ENCODE measurements around the gene MIEF1. TPM values are rescaled to one million over a fixed set of nuclear protein-coding genes. Genes with fewer than 3 reads are reported as not detected.
A peak's percentile ranks its signal among the peaks of the same experiment; 100 is the strongest.
"Not testable (repeated sequence)": the region's sequence is repeated elsewhere in the genome, so short reads cannot be mapped to it uniquely, and the experiment has no call there.

Gene MIEF1
- total and polyA plus RNA-seq, 8 donors: 5.1 to 47.3 (median 16.2) TPM

DNA sequence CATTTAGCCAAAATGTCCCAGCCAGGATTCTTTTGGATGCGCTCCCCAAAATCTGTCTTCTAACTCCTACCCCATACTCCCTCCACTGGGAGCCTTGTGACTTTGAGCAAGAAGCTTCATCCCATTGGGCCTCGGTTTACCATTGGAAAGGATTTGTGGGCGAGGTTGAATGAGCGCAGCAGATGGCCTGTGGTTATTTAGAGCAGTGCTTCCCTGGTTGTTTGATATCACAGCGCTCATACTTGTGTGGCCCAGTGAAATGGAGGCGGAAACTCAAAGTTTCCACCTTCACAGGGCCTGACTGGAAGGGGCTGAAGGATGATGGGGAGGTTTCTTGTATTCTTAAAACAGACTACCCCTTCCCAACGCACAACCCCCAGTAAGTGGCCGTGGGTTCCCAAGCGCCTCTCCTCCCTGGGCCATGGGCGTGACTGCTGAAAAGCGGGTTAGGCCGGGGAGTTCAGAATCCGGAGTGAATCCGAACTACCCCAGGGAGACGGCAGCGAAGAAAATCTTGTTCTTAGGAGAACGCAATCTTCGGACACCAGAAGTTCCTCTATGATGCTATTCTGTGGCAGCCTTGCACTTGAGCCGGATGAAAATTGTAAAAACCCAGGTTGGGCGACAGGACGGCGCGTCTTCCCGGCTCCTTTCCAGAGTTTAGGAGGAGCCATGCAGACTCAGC lies 17.0 kb downstream of the MIEF1 start:
- Histone ChIP-seq H3K27ac (peak overlapping the region; percentile 98 to 100 (median 99)), H3K27me3 (no peaks in the 10 kb centered on the region), H3K36me3 (peaks cover 41 to 67% (median 66%) of the 10 kb centered on the region in 4 donors), H3K4me3 (peak overlapping the region; percentile 95 to 100 (median 98)), H3K4me1 (peaks cover 33 to 53% (median 47%) of the 10 kb centered on the region in 4 donors), H3K9me3 (no peaks in the 10 kb centered on the region)
- peak in 1 of 2 donors; percentile 67 for DNase-seq
- 7 to 9% (median 8%) methylated on average over 22 to 24 of the region's 24 CpGs for WGBS, 5 donors
- intact Hi-C loops (cut with DNase I; ENCODE audit: low total_unique reads): loop anchor here (10.0 kb wide), 1 partner anchor 114 kb away; no protein-coding TSS in a partner anchor
- TF ChIP-seq POLR2A (IDR thresholded peaks at IDR 0.05) (no peak), POLR2AphosphoS5 (IDR thresholded peaks at IDR 0.05) (no peak), EP300 (IDR thresholded peaks at IDR 0.05) (no peak)
- TF ChIP-seq, protein P1, sequence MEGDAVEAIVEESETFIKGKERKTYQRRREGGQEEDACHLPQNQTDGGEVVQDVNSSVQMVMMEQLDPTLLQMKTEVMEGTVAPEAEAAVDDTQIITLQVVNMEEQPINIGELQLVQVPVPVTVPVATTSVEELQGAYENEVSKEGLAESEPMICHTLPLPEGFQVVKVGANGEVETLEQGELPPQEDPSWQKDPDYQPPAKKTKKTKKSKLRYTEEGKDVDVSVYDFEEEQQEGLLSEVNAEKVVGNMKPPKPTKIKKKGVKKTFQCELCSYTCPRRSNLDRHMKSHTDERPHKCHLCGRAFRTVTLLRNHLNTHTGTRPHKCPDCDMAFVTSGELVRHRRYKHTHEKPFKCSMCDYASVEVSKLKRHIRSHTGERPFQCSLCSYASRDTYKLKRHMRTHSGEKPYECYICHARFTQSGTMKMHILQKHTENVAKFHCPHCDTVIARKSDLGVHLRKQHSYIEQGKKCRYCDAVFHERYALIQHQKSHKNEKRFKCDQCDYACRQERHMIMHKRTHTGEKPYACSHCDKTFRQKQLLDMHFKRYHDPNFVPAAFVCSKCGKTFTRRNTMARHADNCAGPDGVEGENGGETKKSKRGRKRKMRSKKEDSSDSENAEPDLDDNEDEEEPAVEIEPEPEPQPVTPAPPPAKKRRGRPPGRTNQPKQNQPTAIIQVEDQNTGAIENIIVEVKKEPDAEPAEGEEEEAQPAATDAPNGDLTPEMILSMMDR (IDR thresholded peaks at IDR 0.05): no peak

- WGBS, 5 donors: 0% methylated on average over 19 to 47 of the region's 47 CpGs
- Histone ChIP-seq H3K27ac (peak overlapping the region; percentile 98 to 100 (median 99)), H3K4me3 (peak overlapping the region; percentile 95 to 100 (median 98)), H3K4me1 (peaks cover 40 to 55% (median 51%) of the 10 kb centered on the region in 4 donors), H3K9me3 (no peaks in the 10 kb centered on the region), H3K36me3 (peaks cover 44 to 67% (median 66%) of the 10 kb centered on the region in 4 donors), H3K27me3 (no peaks in the 10 kb centered on the region)
- peak; percentile 98 to 100 for DNase-seq
- TF ChIP-seq POLR2AphosphoS5 (IDR thresholded peaks at IDR 0.05) (peak; percentile 43 to 75 (median 61)), POLR2A (IDR thresholded peaks at IDR 0.05) (peak in 1 of 4 donors; percentile 63), EP300 (IDR thresholded peaks at IDR 0.05) (no peak)
- TF ChIP-seq, protein P1 (IDR thresholded peaks at IDR 0.05): peak in 3 of 7 experiments; percentile 12 to 31 (median 28)
- intact Hi-C loops (cut with DNase I; ENCODE audit: low total_unique reads): loop anchor here (10.0 kb wide), 1 partner anchor 115 kb away; no protein-coding TSS in a partner anchor
Observed at GRCh38 chr22:39519681-39520225, 17.7 kb downstream of the MIEF1 start.

DNA sequence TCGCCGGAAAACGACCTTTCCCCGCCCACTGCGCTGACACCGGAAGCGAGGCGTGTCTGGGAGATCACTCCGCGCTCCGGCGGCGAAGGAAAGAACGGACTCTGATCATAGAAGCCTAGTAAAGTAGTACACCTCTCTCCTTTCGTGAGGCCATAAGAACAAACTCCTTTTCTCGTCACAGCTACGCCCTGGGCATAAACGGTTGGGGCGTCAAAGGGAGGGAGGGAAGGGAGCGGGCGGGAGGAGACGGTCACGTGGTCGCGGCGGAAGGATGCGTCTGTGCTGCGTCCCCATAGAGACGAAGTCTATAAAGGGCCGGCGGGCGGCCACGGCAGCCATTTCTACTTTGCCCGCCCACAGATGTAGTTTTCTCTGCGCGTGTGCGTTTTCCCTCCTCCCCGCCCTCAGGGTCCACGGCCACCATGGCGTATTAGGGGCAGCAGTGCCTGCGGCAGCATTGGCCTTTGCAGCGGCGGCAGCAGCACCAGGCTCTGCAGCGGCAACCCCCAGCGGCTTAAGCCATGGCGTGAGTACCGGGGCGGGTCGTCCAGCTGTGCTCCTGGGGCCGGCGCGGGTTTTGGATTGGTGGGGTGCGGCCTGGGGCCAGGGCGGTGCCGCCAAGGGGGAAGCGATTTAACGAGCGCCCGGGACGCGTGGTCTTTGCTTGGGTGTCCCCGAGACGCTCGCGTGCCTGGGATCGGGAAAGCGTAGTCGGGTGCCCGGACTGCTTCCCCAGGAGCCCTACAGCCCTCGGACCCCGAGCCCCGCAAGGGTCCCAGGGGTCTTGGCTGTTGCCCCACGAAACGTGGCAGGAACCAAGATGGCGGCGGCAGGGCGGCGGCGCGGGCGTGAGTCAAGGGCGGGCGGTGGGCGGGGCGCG lies 18.4 kb downstream of the MIEF1 start, which contains the start of gene ATF4:
TSS of gene ATF4 (plus strand) at position 337 of the 880 bp plus-strand sequence. CDS start 884 bp downstream, outside the sequence.
- H3K9me3 ChIP-seq: no peaks in the 10 kb centered on the region
- no peak for TF ChIP-seq EP300 (IDR thresholded peaks at IDR 0.05)
- peak; percentile 79 to 99 (median 98) for TF ChIP-seq POLR2AphosphoS5 (IDR thresholded peaks at IDR 0.05)
- TF ChIP-seq, protein P1 (IDR thresholded peaks at IDR 0.05): no peak
- TF ChIP-seq POLR2A (IDR thresholded peaks at IDR 0.05): peak in 2 of 4 donors; percentile 86 to 96
- peak; percentile 93 to 95 for DNase-seq
- no peaks in the 10 kb centered on the region for H3K27me3 ChIP-seq
- H3K4me3 ChIP-seq: peak within 1 kb of the TSS; percentile 95 to 100 (median 98)
- peaks cover 37 to 67% (median 65%) of the 10 kb centered on the region in 4 donors for H3K36me3 ChIP-seq
- intact Hi-C loops (cut with DNase I; ENCODE audit: low total_unique reads): no loop called here
- H3K4me1 ChIP-seq: peaks cover 41 to 62% (median 58%) of the 10 kb centered on the region in 4 donors
- H3K27ac ChIP-seq: peak within 1 kb of the TSS; percentile 98 to 100 (median 99)
- WGBS, 5 donors: 0 to 1% (median 0%) methylated on average over 48 to 86 of the region's 86 CpGs

GRCh38 chr22:39521106-39521885 lies 19.2 kb downstream of the MIEF1 start:
- intact Hi-C loops (cut with DNase I; ENCODE audit: low total_unique reads): not testable (repeated sequence)

GRCh38 chr22:39522091-39522490 lies 20.0 kb downstream of the MIEF1 start:
- intact Hi-C loops (cut with DNase I; ENCODE audit: low total_unique reads); H3K27me3 ChIP-seq; DNase-seq; H3K9me3 ChIP-seq: not testable (repeated sequence)
- whole genome bisulfite sequencing, 5 donors: 2 to 12% (median 8%) methylated on average over 3 to 5 of the region's 5 CpGs
- Histone ChIP-seq H3K36me3 (peaks cover 37 to 56% (median 51%) of the 10 kb centered on the region in 4 donors), H3K27ac (peak overlapping the region in 4 of 5 donors; percentile 98 to 100 (median 99)), H3K4me3 (peak overlapping the region; percentile 95 to 100 (median 98)), H3K4me1 (peaks cover 41 to 77% (median 73%) of the 10 kb centered on the region in 4 donors)

More at GRCh38 chr22:39521106-39521885, 19.2 kb downstream of the MIEF1 start:
- Histone ChIP-seq H3K4me3 (peak overlapping the region; percentile 95 to 100 (median 98)), H3K27ac (peak overlapping the region; percentile 98 to 100 (median 99)), H3K36me3 (peaks cover 37 to 64% (median 58%) of the 10 kb centered on the region in 4 donors), H3K4me1 (peaks cover 41 to 70% (median 66%) of the 10 kb centered on the region in 4 donors)
- H3K27me3 ChIP-seq, DNase-seq, H3K9me3 ChIP-seq: not testable (repeated sequence)
- 1 to 2% (median 1%) methylated on average over 25 to 28 of the region's 28 CpGs for WGBS, 5 donors

Measured in stomach (tissue), 9 donors.